ENCODE data around the gene SLCO4A1.

Gene SLCO4A1

GRCh38 chr20:62688083-62688482 is 45.8 kb downstream of the SLCO4A1 start:
- no peak for DNase-seq (ENCODE audit: low spot score)

- DNase-seq (ENCODE audit: low spot score): no peak
Observed at GRCh38 chr20:62688855-62689460, 46.7 kb downstream of the SLCO4A1 start.

- no peak for DNase-seq (ENCODE audit: low spot score)
Observed at GRCh38 chr20:62689861-62690260, 47.6 kb downstream of the SLCO4A1 start.

- DNase-seq (ENCODE audit: low spot score): no peak
Observed at GRCh38 chr20:62690261-62690820, 48.0 kb downstream of the SLCO4A1 start.

- no peak for DNase-seq (ENCODE audit: low spot score)
Observed at GRCh38 chr20:62691487-62691886, 49.2 kb downstream of the SLCO4A1 start.

- DNase-seq (ENCODE audit: low spot score): no peak
Observed at GRCh38 chr20:62692176-62692575, 49.9 kb downstream of the SLCO4A1 start.

GRCh38 chr20:62692801-62693523 is 50.7 kb downstream of the SLCO4A1 start:
- no peak for DNase-seq (ENCODE audit: low spot score)

- no peak for DNase-seq (ENCODE audit: low spot score)
Observed at GRCh38 chr20:62693524-62693922, 51.2 kb downstream of the SLCO4A1 start.

GRCh38 chr20:62694106-62694505 is 51.8 kb downstream of the SLCO4A1 start:
- no peak for DNase-seq (ENCODE audit: low spot score)

- DNase-seq (ENCODE audit: low spot score): no peak
Observed at GRCh38 chr20:62694868-62695267, 52.6 kb downstream of the SLCO4A1 start.

GRCh38 chr20:62695448-62696414 is 53.4 kb downstream of the SLCO4A1 start:
- no peak for DNase-seq (ENCODE audit: low spot score)

- DNase-seq (ENCODE audit: low spot score): no peak
Observed at GRCh38 chr20:62696434-62696957, 54.2 kb downstream of the SLCO4A1 start.

GRCh38 chr20:62696989-62697388 is 54.7 kb downstream of the SLCO4A1 start:
- DNase-seq (ENCODE audit: low spot score): no peak

- DNase-seq (ENCODE audit: low spot score): no peak
Observed at GRCh38 chr20:62697468-62697912, 55.2 kb downstream of the SLCO4A1 start.

GRCh38 chr20:62698231-62698630 is 55.9 kb downstream of the SLCO4A1 start:
- DNase-seq (ENCODE audit: low spot score): no peak

GRCh38 chr20:62699296-62699695 is 57.0 kb downstream of the SLCO4A1 start:
- no peak for DNase-seq (ENCODE audit: low spot score)

- no peak for DNase-seq (ENCODE audit: low spot score)
Observed at GRCh38 chr20:62699741-62700140, 57.4 kb downstream of the SLCO4A1 start.

GRCh38 chr20:62700261-62700930 is 58.1 kb downstream of the SLCO4A1 start:
- DNase-seq (ENCODE audit: low spot score): no peak

GRCh38 chr20:62701161-62702012 is 59.1 kb downstream of the SLCO4A1 start:
- DNase-seq (ENCODE audit: low spot score): no peak

- DNase-seq (ENCODE audit: low spot score): no peak
Observed at GRCh38 chr20:62702013-62702300, 59.7 kb downstream of the SLCO4A1 start.
